SH-SY5Y (cell line): ENCODE data around the gene CTIF.

Experiments used
- GATA2 ChIP-seq: IDR thresholded peaks from 2 replicates; pipeline ENCODE4 v1.6.1; 2011; ENCODE audit warnings: mild to moderate bottlenecking, low read depth, low read length
- GATA3 ChIP-seq: IDR thresholded peaks from 2 replicates; pipeline ENCODE4 v1.6.1; 2011; ENCODE audit warnings: low read depth, mild to moderate bottlenecking, low read length, moderate library complexity

CTIF gene

GRCh38 chr18:48851599-48851960 lies 312.7 kb downstream of the CTIF start:
- TF ChIP-seq GATA2, result no peak
- TF ChIP-seq GATA3, result no peak

GRCh38 chr18:48852292-48852691 lies 313.5 kb downstream of the CTIF start:
- no peak for TF ChIP-seq GATA2

DNA sequence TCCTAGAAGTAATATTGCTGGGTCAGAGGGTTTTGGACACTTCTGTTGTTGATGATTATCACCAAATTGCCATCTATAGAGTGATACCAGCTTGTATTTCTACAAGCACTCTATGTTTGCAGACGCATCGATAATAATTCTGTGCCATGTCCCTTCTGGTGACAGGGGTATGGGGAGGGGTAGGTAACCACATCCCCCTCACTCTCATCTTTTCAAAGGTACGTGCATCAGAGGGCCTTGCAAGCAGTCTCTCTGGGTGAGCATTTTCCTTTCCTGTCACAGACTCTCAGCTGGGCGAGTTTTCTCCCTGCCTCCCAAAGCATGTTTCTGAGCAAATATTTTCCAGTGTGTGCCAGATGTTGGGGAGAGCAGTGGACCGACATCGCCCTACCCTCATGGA lies 314.0 kb downstream of the CTIF start:
- no peak for TF ChIP-seq GATA3

- TF ChIP-seq GATA3 (no peak), GATA2 (no peak)
Measured at GRCh38 chr18:48853588-48853987, 314.8 kb downstream of the CTIF start.

DNA sequence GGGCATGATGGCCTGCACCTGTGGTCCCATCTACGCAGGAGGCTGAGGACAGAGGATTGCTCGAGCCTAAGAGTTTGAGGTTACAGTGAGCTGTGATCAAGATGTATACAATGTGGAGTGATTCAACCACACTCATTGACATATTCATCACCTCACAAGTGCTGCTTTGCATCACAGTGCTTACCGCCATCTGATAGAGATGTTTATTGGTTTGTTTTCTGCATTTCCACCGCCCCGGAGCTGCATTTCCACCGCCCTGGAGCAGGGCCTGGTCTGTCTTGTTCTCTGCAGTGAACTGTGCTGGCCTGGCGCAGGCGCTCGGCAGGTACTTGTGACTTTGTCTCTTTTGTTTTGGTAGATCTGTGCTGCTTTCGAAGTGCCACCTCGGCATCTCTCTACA lies 315.9 kb downstream of the CTIF start:
- no peak for TF ChIP-seq GATA3
- no peak for TF ChIP-seq GATA2

GRCh38 chr18:48855422-48856377 lies 316.9 kb downstream of the CTIF start:
- TF ChIP-seq GATA2 (no peak), GATA3 (no peak)

DNA sequence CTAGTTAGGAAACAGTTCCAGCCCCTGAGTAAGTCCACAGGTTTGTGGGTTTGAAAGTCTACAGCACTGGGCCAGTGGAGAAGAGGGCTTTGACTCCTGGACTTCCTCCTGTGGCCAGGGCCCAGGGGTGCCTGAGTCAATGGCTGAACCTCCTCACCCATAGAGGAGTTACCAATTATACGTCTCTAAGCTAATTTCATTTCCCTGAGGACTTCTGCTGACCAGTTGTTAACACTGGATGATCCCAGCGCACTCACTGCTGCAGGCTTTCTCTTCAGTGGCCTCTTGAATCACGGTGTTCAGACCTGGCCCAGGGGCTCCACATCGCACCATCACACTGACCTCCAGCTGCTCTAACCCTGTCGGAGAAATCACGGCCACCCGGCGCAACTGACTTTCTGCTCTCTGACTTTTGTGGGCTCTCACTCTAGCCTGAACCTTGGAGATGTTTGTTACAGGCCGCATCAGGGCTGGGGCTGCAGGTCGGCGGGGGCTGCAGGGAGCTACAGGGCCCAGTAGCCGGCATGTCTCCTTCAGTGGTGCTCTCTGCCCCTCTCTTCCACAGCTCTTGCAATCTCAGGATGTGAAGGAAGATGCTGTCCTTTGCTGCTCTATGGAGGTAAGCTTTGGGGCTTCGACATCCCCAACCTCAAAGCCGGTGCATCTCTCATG lies 318.3 kb downstream of the CTIF start:
- no peak for TF ChIP-seq GATA2
- no peak for TF ChIP-seq GATA3

- TF ChIP-seq GATA2, result no peak
- no peak for TF ChIP-seq GATA3
Measured at GRCh38 chr18:48858676-48859075, 319.8 kb downstream of the CTIF start.

- TF ChIP-seq GATA3 (no peak), GATA2 (no peak)
Measured at GRCh38 chr18:48859311-48860268, 320.8 kb downstream of the CTIF start.

DNA sequence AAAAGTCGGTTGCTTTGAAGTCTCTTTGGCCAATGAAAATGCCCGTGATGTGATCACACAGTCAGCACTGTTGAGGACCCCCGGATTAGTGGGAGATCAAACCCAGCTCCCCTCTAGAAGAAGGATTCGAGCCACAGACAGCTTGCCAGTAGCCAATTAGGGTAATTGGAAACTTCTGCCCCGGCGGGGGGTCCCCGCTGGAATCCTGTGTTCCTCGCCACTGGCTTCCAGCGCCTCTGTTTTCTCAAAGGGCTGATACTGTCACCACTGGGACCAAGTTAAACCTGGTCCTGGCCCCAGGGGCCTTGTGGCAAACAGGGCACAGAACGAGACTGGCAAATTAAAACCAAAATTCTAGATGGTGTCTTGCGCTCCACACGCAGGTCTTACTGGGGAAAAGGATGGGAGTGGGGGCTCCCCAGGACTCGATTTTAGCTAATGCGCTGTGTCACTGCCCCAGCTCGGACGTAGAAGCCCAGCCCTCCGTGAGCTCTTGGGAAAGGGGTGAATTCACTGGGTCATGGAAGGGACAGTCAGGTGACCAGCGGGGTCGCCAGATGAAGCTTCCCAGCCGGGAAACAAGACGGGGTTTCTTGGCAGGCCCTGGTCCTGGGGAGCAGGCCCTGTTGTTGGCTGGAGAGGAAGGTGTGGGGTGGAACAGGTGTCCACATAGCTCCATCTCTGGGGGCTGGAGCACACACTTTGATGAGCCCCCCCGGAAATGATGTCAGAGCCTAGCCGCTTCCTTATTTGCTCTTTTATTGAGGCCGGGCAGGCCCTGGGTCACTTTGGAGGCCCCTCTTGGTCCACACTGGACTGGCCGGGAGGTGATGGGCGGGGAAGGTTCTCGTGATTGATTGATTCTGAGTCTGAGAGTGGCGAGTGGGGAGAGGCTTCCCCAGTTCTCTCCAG lies 321.7 kb downstream of the CTIF start:
- no peak for TF ChIP-seq GATA2
- TF ChIP-seq GATA3, result no peak

GRCh38 chr18:48861181-48861708 lies 322.4 kb downstream of the CTIF start:
- TF ChIP-seq GATA3, result no peak
- no peak for TF ChIP-seq GATA2

DNA sequence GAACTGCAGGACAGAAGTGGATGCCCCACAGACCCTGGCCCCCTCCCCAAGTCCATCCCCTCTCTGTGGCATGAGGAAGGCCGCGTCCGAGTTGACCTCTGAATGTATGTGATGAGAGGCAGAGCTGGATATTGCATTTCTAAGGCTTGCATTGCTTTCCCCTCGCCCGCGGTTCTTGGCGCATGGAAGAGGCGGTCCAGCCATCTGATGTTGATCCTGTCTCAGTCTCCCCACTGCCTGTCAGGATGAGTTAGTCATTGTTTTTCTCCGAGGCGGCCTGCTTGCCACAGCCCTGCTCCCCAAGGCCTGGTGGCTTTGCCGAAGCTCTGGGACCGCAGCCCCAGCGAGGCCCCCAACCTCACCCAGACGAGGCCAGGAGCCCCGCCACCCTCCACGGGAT lies 323.3 kb downstream of the CTIF start:
- no peak for TF ChIP-seq GATA2
- no peak for TF ChIP-seq GATA3

DNA sequence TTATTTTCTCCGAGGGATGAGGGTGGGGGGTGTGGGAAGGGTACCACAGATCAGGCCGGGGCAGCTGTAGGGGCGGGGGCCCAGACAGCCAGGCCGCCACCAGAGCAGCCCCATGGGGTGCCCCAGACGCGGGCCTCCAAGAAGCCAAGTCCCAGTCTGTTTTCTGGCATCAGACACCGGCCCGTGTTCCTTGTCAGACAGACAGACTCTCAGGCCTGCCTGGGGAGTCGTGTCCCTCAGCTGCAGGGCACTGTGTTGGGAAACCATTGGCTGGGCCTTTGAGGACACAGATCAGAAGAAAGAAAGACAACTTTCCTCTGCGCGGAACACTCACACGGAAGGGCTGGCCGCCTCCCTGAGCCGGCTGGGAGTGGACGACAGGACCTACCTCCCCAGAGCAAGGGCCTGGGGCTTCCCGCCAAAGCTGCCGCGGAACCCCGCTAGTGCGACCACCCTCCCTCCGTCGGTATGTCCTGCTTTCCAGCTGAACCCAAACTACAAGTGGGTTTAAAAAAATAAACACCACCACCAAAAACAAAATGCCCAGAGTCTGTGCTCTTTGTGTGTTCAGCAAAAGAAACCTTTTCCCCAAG lies 323.9 kb downstream of the CTIF start:
- TF ChIP-seq GATA3, result no peak
- TF ChIP-seq GATA2, result no peak
